SK-N-SH (cell line): ENCODE results near the gene NDUFS6. TPM values are rescaled to one million over a fixed set of nuclear protein-coding genes. Genes with fewer than 3 reads are reported as not detected.

Experiments
- CTCF ChIA-PET: fragments of 300-600, 350-600 bp; formaldehyde crosslinking; extraction: SDS; loops from one replicate; lab custom pipeline; 2021; lab: Yijun Ruan, JAX
- POLR2A ChIA-PET: fragments of 350-600 bp; sonication (Branson Sonifier 250); formaldehyde crosslinking; extraction: SDS; loops from one replicate; lab custom pipeline; 2020; ENCODE audit warnings: antibody characterized with exemption, inconsistent platforms; lab: Yijun Ruan, JAX
- DNase-seq: peaks from one replicate; pipeline ENCODE4 v3.0.0; 2012
- H2AFZ ChIP-seq: fragments of 200-600 bp; sonication (generic); 2 replicates; pipeline ENCODE4 v1.8.1; 2016; ENCODE audit warnings: antibody characterized with exemption, mild to moderate bottlenecking, low read depth
- H3F3A ChIP-seq: fragments of 200-600 bp; sonication (generic); replicated peaks from 2 replicates; pipeline ENCODE3; 2016; ENCODE audit warnings: antibody characterized with exemption, mild to moderate bottlenecking; ENCODE audit not compliant: insufficient read depth
- H3K27ac ChIP-seq, 2 experiments: fragments of 200-500 bp in 1 of 2; fragments of 200-600 bp in 1 of 2; sonication (Bioruptor generic) in 1 of 2; sonication (generic), shearing (Covaris generic) in 1 of 2; 2 replicates each; pipeline versions ENCODE4 v1.5.1 to v1.6.1; 2014 to 2016; ENCODE audit warnings: low read depth in 2 of 2, inconsistent platforms in 1 of 2, low read length in 1 of 2, mild to moderate bottlenecking in 1 of 2, mixed read lengths in 1 of 2
- H3K27me3 ChIP-seq: fragments of 200-600 bp; sonication (generic), shearing (Covaris generic); 2 replicates; pipeline ENCODE4 v1.6.1; 2016; ENCODE audit warnings: mixed run types; ENCODE audit not compliant: insufficient read depth
- H3K36me3 ChIP-seq, 2 experiments: fragments of 200-500 bp in 1 of 2; fragments of 200-600 bp in 1 of 2; sonication (Bioruptor generic) in 1 of 2; sonication (generic) in 1 of 2; replicated peaks in 1 of 2; 2 replicates each; pipeline versions ENCODE3 to v1.5.1; 2014 to 2016; ENCODE audit warnings: low read length in 1 of 2, mild to moderate bottlenecking in 1 of 2; ENCODE audit not compliant: insufficient read depth in 2 of 2, control insufficient read depth in 1 of 2
- H3K4me1 ChIP-seq, 2 experiments: fragments of 200-500 bp in 1 of 2; fragments of 200-600 bp in 1 of 2; sonication (Bioruptor generic) in 1 of 2; sonication (generic), shearing (Covaris generic) in 1 of 2; 2 replicates each; pipeline versions ENCODE4 v1.5.1 to v1.6.1; 2014 to 2016; ENCODE audit warnings: low read depth in 1 of 2, low read length in 1 of 2, mixed run types in 1 of 2; ENCODE audit not compliant: insufficient read depth in 2 of 2, control insufficient read depth in 1 of 2
- H3K4me2 ChIP-seq: fragments of 200-600 bp; sonication (generic), shearing (Covaris generic); 2 replicates; pipeline ENCODE4 v1.6.1; 2017; ENCODE audit warnings: mixed run types
- H3K4me3 ChIP-seq, 2 experiments: fragments of 200-500 bp in 1 of 2; fragments of 200-600 bp in 1 of 2; sonication (Bioruptor generic) in 1 of 2; sonication (generic), shearing (Covaris generic) in 1 of 2; 2 replicates each; pipeline versions ENCODE4 v1.5.1 to v1.8.1; 2014 to 2016; ENCODE audit warnings: low read depth in 2 of 2, inconsistent platforms in 1 of 2, low read length in 1 of 2, mild to moderate bottlenecking in 1 of 2, mixed read lengths in 1 of 2, moderate library complexity in 1 of 2
- H3K79me2 ChIP-seq: fragments of 200-600 bp; sonication (generic); 2 replicates; pipeline ENCODE4 v1.8.1; 2017; ENCODE audit warnings: mild to moderate bottlenecking; ENCODE audit not compliant: insufficient read depth
- H3K9ac ChIP-seq: fragments of 200-600 bp; sonication (generic); 2 replicates; pipeline ENCODE4 v1.6.1; 2017; ENCODE audit warnings: mixed run types
- H3K9me2 ChIP-seq: fragments of 200-600 bp; sonication (generic); 2 replicates; pipeline ENCODE4 v1.6.1; 2017; ENCODE audit warnings: mixed run types
- H3K9me3 ChIP-seq: fragments of 200-600 bp; sonication (generic); 2 replicates; pipeline ENCODE4 v1.6.1; 2017; ENCODE audit warnings: mixed run types, mild to moderate bottlenecking, moderate library complexity
- H4K20me1 ChIP-seq: fragments of 200-600 bp; sonication (generic); 2 replicates; pipeline ENCODE4 v1.6.1; 2017; ENCODE audit warnings: mild to moderate bottlenecking, mixed run types; ENCODE audit not compliant: insufficient read depth
- CHD2 ChIP-seq: fragments of 150-350 bp; IDR thresholded peaks from 2 replicates; pipeline ENCODE4 v1.6.1; 2018; ENCODE audit warnings: low read length; ENCODE audit not compliant: partially characterized antibody
- FOSL2 ChIP-seq: IDR thresholded peaks from 2 replicates; pipeline ENCODE4 v1.4.0; 2012; ENCODE audit warnings: low read depth, mild to moderate bottlenecking, moderate library complexity, borderline replicate concordance
- GATA2 ChIP-seq: sonication (generic); formaldehyde crosslinking; IDR thresholded peaks from 2 replicates; pipeline ENCODE4 v1.5.0; 2020; ENCODE audit warnings: mild to moderate bottlenecking, missing genetic modification reagents
- MAX ChIP-seq: IDR thresholded peaks from 2 replicates; pipeline ENCODE4 v1.4.0; 2012; ENCODE audit warnings: low read depth
- NRF1 ChIP-seq: IDR thresholded peaks from 2 replicates; pipeline ENCODE4 v1.6.1; 2012; ENCODE audit warnings: low read depth, mild to moderate bottlenecking, low read length
- PBX3 ChIP-seq: IDR thresholded peaks from 2 replicates; pipeline ENCODE4; 2012
- POLR2AphosphoS5 ChIP-seq: IDR thresholded peaks from 2 replicates; pipeline ENCODE4 v1.6.1; 2012; ENCODE audit warnings: low read depth, low read length
- RCOR1 ChIP-seq: fragments of 150-350 bp; IDR thresholded peaks from 2 replicates; pipeline ENCODE4 v1.6.1; 2017; ENCODE audit warnings: antibody characterized with exemption, low read length
- RXRA ChIP-seq: IDR thresholded peaks from 2 replicates; pipeline ENCODE4 v1.4.0; 2012; ENCODE audit warnings: low read depth, mild to moderate bottlenecking, borderline replicate concordance
- SIN3A ChIP-seq: IDR thresholded peaks from 2 replicates; pipeline ENCODE4 v1.6.1; 2012; ENCODE audit warnings: low read depth, mild to moderate bottlenecking, low read length, moderate library complexity, borderline replicate concordance
- TAF1 ChIP-seq: IDR thresholded peaks from 2 replicates; pipeline ENCODE4 v1.6.1; 2012; ENCODE audit warnings: low read depth, mild to moderate bottlenecking, low read length, moderate library complexity, borderline replicate concordance
- TCF12 ChIP-seq: IDR thresholded peaks from 2 replicates; pipeline ENCODE4 v1.4.0; 2012
- USF1 ChIP-seq: IDR thresholded peaks from 2 replicates; pipeline ENCODE4 v1.4.0; 2012; ENCODE audit warnings: low read depth, borderline replicate concordance
- USF2 ChIP-seq: fragments of 150-350 bp; IDR thresholded peaks from 2 replicates; pipeline ENCODE4 v1.6.1; 2017; ENCODE audit warnings: antibody characterized with exemption, low read length, low read depth, borderline replicate concordance
- ZBTB33 ChIP-seq: IDR thresholded peaks from 2 replicates; pipeline ENCODE4 v1.4.0; 2012; ENCODE audit warnings: low read depth, borderline replicate concordance
- WGBS: methylation state at CpG from one replicate; pipeline ENCODE4 v1.1.6; 2017; ENCODE audit warnings: low lambda C conversion rate; 5-methylcytosine and 5-hydroxymethylcytosine counted together
- polyA plus RNA-seq, 3 experiments: library from polyadenylated mRNA; depleted of rRNA; stranded (reverse); fragments of >200 nt; gene quantifications; 2 replicates each; pipeline ENCODE4 v1.2.3, GENCODE V29; 2012

NDUFS6 gene
- polyA plus RNA-seq, 1 of the 3 experiments (the other 2 are of a cell fraction): 316 TPM

GRCh38 chr5:1851290-1851934 lies 50.2 kb downstream of the NDUFS6 start:
- WGBS: 15% methylated on average over 22 of the region's 34 CpGs
- Histone ChIP-seq H3K9me3 (no peaks in the 10 kb centered on the region), H3K9ac (no peak overlapping the region), H3K4me2 (no peak overlapping the region), H3K27me3 (peaks cover 82% of the 10 kb centered on the region), H3K36me3 (no peaks in the 10 kb centered on the region), H3F3A (no peaks in the 10 kb centered on the region), H4K20me1 (no peaks in the 10 kb centered on the region), H3K4me1 (no peaks in the 10 kb centered on the region; a peak in 1 of 4 replicates), H2AFZ (no peak overlapping the region), H3K27ac (no peak overlapping the region), H3K79me2 (no peaks in the 10 kb centered on the region), H3K4me3 (no peak overlapping the region), H3K9me2 (no peaks in the 10 kb centered on the region)
- POLR2A ChIA-PET: no interaction called here
- TF ChIP-seq USF1: no peak
- TF ChIP-seq TAF1: no peak
- TF ChIP-seq GATA2 (CRISPR knock-in tag): no peak
- no peak for TF ChIP-seq FOSL2
- no peak for TF ChIP-seq POLR2AphosphoS5
- no peak for TF ChIP-seq RXRA
- no peak for TF ChIP-seq NRF1
- no peak for TF ChIP-seq ZBTB33
- no peak for TF ChIP-seq USF2
- TF ChIP-seq PBX3: no peak
- no peak for TF ChIP-seq SIN3A
- no peak for TF ChIP-seq RCOR1
- no peak for TF ChIP-seq MAX
- TF ChIP-seq TCF12: no peak
- TF ChIP-seq CHD2: no peak
- no peak for DNase-seq
- CTCF ChIA-PET: no interaction called here
